ENCODE measurements around the gene NKAIN2. TPM values are rescaled to one million over a fixed set of nuclear protein-coding genes. Genes with fewer than 3 reads are reported as not detected.
"Not testable (repeated sequence)": the region's sequence is repeated elsewhere in the genome, so short reads cannot be mapped to it uniquely, and the experiment has no call there.

NKAIN2 gene
- total RNA-seq, 2 donors from 2014 or later = 2.4 to 2.7 TPM

GRCh38 chr6:123854201-123854600 lies 50.5 kb downstream of the NKAIN2 start:
- ATAC-seq (no peak), DNase-seq (no peak)
- intact Hi-C loops (cut with DNase I) = no loop called here

- ATAC-seq = no peak
- intact Hi-C loops (cut with DNase I) = no loop called here
Measured at GRCh38 chr6:123855506-123855905, 51.8 kb downstream of the NKAIN2 start.

GRCh38 chr6:123859291-123859690 lies 55.6 kb downstream of the NKAIN2 start:
- intact Hi-C loops (cut with DNase I) = no loop called here
- ATAC-seq (no peak), DNase-seq (no peak)

More at GRCh38 chr6:123855506-123855905, 51.8 kb downstream of the NKAIN2 start:
- DNase-seq = no peak

- DNase-seq (no peak), ATAC-seq (no peak)
- intact Hi-C loops (cut with DNase I) = no loop called here
Measured at GRCh38 chr6:123869334-123869733, 65.7 kb downstream of the NKAIN2 start.

GRCh38 chr6:123873974-123874373 lies 70.3 kb downstream of the NKAIN2 start:
- intact Hi-C loops (cut with DNase I) = no loop called here
- DNase-seq (no peak), ATAC-seq (no peak)

- intact Hi-C loops (cut with DNase I) = no loop called here
- ATAC-seq (no peak), DNase-seq (no peak)
Measured at GRCh38 chr6:123875784-123876183, 72.1 kb downstream of the NKAIN2 start.

GRCh38 chr6:123879749-123880148 lies 76.1 kb downstream of the NKAIN2 start:
- no peak for ATAC-seq
- DNase-seq = no peak
- intact Hi-C loops (cut with DNase I) = no loop called here

GRCh38 chr6:123888771-123889513 lies 85.3 kb downstream of the NKAIN2 start:
- DNase-seq (no peak), ATAC-seq (peak; percentile 50 to 76)
- intact Hi-C loops (cut with DNase I) = no loop called here

- ATAC-seq (no peak), DNase-seq (no peak)
- intact Hi-C loops (cut with DNase I) = no loop called here
Measured at GRCh38 chr6:123895346-123895745, 91.7 kb downstream of the NKAIN2 start.

GRCh38 chr6:123895806-123896205 lies 92.1 kb downstream of the NKAIN2 start:
- no peak for ATAC-seq
- no peak for DNase-seq
- intact Hi-C loops (cut with DNase I) = no loop called here

- no peak for ATAC-seq
- no peak for DNase-seq
- intact Hi-C loops (cut with DNase I) = no loop called here
Measured at GRCh38 chr6:123896869-123897268, 93.2 kb downstream of the NKAIN2 start.

GRCh38 chr6:123897965-123898364 lies 94.3 kb downstream of the NKAIN2 start:
- DNase-seq (no peak), ATAC-seq (no peak)
- intact Hi-C loops (cut with DNase I) = no loop called here

GRCh38 chr6:123898665-123899064 lies 95.0 kb downstream of the NKAIN2 start:
- DNase-seq = no peak
- intact Hi-C loops (cut with DNase I) = no loop called here
- no peak for ATAC-seq

- DNase-seq (no peak), ATAC-seq (no peak)
- intact Hi-C loops (cut with DNase I) = no loop called here
Measured at GRCh38 chr6:123899745-123900144, 96.1 kb downstream of the NKAIN2 start.

- ATAC-seq (no peak), DNase-seq (no peak)
- intact Hi-C loops (cut with DNase I) = no loop called here
Measured at GRCh38 chr6:123901436-123901835, 97.8 kb downstream of the NKAIN2 start.

- ATAC-seq (no peak), DNase-seq (no peak)
- intact Hi-C loops (cut with DNase I) = no loop called here
Measured at GRCh38 chr6:123902738-123903313, 99.2 kb downstream of the NKAIN2 start.

GRCh38 chr6:123904228-123904627 lies 100.6 kb downstream of the NKAIN2 start:
- intact Hi-C loops (cut with DNase I) = no loop called here
- DNase-seq (no peak), ATAC-seq (no peak)

- ATAC-seq = no peak
- no peak for DNase-seq
- intact Hi-C loops (cut with DNase I) = no loop called here
Measured at GRCh38 chr6:123908797-123909196, 105.1 kb downstream of the NKAIN2 start.

GRCh38 chr6:123909989-123910388 lies 106.3 kb downstream of the NKAIN2 start:
- DNase-seq (no peak), ATAC-seq (no peak)
- intact Hi-C loops (cut with DNase I) = no loop called here

- DNase-seq = no peak
- intact Hi-C loops (cut with DNase I) = no loop called here
- ATAC-seq = no peak
Measured at GRCh38 chr6:123913863-123914262, 110.2 kb downstream of the NKAIN2 start.

GRCh38 chr6:123923379-123923778 lies 119.7 kb downstream of the NKAIN2 start:
- ATAC-seq; DNase-seq; intact Hi-C loops (cut with DNase I): not testable (repeated sequence)

Measured in left cardiac atrium (tissue), 4 donors.